ENCODE measurements around the gene TLR5.
"Not testable (repeated sequence)": the region's sequence is repeated elsewhere in the genome, so short reads cannot be mapped to it uniquely, and the experiment has no call there.

Gene TLR5

DNA sequence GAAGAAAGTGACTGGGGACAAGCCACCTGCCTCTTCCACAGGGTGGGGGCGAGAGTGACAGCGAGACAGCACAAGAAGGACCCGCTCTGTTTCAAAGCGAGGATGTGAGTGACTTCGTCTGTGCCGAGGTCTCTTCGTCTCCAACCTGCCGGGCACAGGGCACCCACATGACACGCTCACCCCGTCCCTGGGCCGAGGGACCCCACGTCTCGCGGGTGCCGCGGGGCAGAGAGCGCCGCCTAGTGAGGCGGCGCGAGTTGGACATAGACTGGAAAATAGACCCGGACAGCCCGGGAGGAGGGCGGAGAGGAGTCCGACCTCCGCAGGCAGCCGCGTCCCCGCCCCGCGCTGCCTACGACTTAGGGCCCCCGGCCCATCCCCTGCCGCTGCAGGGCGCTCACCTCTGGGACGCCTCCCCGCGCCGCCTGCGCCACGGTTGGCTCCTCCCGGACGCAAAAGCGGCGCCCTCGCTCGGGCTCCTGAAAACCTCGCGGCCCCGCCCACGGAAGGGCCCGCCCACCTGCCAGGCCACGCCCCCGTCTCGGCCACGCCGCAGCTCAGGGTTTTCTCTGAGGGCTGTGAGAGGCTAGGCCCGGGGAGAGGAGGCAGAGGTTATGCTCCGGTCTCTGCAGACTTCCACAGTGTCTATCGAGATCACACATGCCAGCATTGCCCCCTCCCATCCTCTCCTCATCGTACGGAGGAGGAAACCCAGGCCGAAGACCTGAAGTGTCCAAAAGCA, at the start of gene TLR5:
Gene TLR5 (minus strand): TSS at position 454 of the 742 bp plus-strand sequence. CDS start 30,217 bp downstream, outside the sequence.
- DNase-seq (ENCODE audit: low read depth), result no peak
- H3K4me3 ChIP-seq (ENCODE audit: low read depth, low read length), result peak within 1 kb of the TSS; percentile 54

- H3K4me3 ChIP-seq (ENCODE audit: low read depth, low read length), result no peak overlapping the region
These were observed 47.1 kb upstream of the TLR5 start for GRCh38 chr1:223189903-223190724.

DNA sequence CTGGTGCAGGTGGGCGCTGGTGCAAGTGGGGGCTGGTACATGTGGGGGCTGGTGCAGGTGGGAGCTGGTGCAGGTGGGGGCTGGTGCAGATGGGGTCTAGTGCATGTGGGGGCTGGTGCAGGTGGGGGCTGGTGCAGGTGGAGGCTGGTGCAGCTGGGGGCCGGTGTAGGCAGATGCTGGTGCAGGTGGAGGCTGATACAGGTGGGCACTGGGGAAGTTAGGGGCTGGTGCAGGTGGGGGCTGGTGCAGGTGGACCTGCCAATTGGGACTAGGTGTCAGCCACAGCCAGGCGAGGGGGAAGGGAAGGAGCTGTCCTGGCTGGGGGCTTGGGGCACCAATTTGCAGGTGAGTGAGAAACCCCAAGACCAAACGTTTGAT, 46.5 kb upstream of the TLR5 start:
- no peak for DNase-seq (ENCODE audit: low read depth)
- no peak overlapping the region for H3K4me3 ChIP-seq (ENCODE audit: low read depth, low read length)

More at GRCh38 chr1:223189903-223190724, 47.1 kb upstream of the TLR5 start:
- DNase-seq (ENCODE audit: low read depth), result peak; percentile 23

DNA sequence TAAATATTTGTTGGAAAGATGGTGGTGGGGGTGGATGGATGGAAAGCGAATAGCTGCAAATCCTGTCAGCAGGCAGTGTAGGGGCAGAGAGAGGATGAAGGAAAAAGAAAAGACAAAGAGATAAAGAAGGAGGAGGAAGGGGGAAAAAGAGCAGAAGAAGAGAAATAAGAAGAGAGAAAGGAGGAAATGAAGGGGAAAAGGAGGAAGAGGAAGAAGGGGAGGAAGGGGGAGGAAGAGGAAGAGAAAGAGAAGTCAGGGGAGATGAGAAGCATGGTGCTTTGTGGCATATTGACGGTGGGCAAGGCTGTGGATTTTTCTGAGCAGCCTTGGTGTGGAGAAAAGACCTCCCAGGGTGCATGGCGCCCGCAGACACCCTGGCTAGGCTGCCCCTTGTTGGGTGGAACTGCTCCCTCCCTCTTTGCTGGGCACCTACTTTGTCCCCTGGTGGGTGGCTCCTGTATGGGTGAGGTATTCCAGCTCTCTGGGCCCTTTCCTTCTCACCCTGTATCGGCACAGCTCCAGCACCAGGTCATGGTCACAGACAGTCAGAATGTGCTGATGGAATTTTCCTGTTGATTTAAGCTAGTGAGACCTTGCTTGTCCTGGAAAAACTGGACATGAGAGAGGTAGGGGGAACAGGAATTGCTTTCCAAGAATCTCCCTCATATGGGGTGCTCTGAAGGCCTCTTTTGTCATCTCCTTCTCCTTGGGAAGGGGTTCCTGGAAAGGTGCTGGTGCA, 45.7 kb upstream of the TLR5 start:
- no peak for DNase-seq (ENCODE audit: low read depth)
- H3K4me3 ChIP-seq (ENCODE audit: low read depth, low read length), result no peak overlapping the region

DNA sequence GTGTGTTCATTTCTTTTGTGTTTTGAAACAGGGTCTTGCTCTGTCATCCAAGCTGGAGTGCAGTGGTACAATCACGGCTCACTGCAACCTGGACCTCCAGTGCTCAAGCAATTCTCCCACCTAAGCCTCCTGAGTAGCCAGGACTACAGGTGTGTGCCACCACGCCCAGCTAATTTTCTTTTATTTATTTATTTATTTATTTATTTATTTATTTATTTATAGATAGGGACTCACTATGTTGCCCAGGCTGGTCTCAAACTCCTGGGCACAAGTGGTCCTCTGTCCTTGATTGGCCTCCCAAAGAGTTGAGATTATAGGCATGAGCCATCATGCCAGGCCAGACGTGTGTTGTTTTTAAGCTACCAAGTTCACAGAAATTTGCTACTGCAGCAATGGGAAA, 43.8 kb upstream of the TLR5 start:
- no peak for DNase-seq (ENCODE audit: low read depth)
- no peak overlapping the region for H3K4me3 ChIP-seq (ENCODE audit: low read depth, low read length)

DNA sequence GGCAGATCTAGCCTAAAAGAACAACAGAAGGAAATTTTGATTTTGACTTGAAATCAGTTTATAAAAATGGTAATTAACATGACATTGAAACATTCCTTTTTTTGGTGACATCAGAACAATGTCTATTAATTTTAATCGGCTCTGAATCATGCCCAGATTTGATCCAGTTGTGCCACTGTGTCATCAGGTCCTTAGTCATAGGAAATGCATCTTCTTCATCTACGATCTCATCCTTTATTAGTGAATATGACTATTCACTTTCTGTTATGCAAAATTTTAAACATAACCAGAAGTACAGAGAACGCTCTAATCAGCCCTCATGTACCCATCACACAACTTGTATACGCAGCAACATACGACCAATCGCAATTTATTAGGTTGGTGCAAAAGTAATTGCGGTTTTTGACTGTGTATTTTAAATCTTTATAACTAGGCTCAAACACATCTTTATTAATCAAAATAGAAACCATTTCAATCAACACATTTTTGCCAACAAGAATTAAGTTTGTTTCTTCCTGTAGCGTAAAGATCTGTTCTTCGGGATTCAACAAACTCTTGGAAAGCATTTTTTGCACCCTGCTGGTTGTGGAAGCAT, 40.3 kb upstream of the TLR5 start:
- no peak overlapping the region for H3K4me3 ChIP-seq (ENCODE audit: low read depth, low read length)
- no peak for DNase-seq (ENCODE audit: low read depth)

- H3K4me3 ChIP-seq (ENCODE audit: low read depth, low read length), result no peak overlapping the region
- no peak for DNase-seq (ENCODE audit: low read depth)
These were observed 37.8 kb upstream of the TLR5 start for GRCh38 chr1:223180731-223181321.

DNA sequence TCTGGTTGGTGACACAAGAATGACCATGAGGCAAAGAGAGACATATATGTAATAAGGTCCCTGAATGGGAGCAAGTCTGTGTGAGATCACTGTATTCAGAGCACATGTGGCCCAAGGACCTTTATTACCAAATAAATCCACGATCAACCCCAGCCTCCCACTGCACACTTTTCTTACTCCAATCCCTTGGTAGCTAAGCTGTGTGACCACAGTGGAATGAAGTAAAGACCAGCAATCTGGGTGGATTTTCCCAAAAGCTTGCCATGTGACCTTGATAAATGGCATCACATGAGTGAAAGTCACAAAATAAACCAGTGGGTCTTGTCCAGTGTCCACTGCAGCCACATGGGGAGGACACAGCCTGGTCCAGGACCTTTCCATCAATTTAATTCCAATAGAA, 36.7 kb upstream of the TLR5 start:
- H3K4me3 ChIP-seq (ENCODE audit: low read depth, low read length), result no peak overlapping the region
- DNase-seq (ENCODE audit: low read depth), result no peak

DNA sequence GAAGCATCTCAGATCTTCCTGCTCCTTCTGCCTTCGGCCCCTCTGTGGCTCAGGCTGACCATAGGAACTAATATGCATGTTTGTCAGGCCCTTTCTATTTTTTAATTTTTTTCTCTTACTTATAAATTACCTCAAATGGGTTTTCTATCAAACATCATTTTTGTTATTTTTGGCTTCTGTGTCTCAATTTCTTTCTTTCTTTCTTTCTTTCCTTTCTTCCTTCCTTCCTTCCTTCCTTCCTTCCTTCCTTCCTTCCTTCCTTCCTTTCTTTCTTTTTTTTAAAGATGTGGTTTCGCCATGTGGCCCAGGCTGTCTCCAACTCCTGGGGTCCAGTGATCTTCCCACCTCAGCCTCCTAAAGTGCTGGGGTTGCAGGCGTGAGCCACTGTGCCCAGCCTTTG, 36.2 kb upstream of the TLR5 start:
- H3K4me3 ChIP-seq (ENCODE audit: low read depth, low read length), result no peak overlapping the region
- no peak for DNase-seq (ENCODE audit: low read depth)

GRCh38 chr1:223177681-223178080, 34.6 kb upstream of the TLR5 start:
- no peak for DNase-seq (ENCODE audit: low read depth)
- H3K4me3 ChIP-seq (ENCODE audit: low read depth, low read length), result no peak overlapping the region

GRCh38 chr1:223176437-223176836, 33.4 kb upstream of the TLR5 start:
- no peak for DNase-seq (ENCODE audit: low read depth)
- no peak overlapping the region for H3K4me3 ChIP-seq (ENCODE audit: low read depth, low read length)

GRCh38 chr1:223175633-223176032, 32.6 kb upstream of the TLR5 start:
- H3K4me3 ChIP-seq (ENCODE audit: low read depth, low read length), result no peak overlapping the region
- DNase-seq (ENCODE audit: low read depth), result no peak

- no peak overlapping the region for H3K4me3 ChIP-seq (ENCODE audit: low read depth, low read length)
- DNase-seq (ENCODE audit: low read depth), result no peak
These were observed 32.0 kb upstream of the TLR5 start for GRCh38 chr1:223175032-223175431.

DNA sequence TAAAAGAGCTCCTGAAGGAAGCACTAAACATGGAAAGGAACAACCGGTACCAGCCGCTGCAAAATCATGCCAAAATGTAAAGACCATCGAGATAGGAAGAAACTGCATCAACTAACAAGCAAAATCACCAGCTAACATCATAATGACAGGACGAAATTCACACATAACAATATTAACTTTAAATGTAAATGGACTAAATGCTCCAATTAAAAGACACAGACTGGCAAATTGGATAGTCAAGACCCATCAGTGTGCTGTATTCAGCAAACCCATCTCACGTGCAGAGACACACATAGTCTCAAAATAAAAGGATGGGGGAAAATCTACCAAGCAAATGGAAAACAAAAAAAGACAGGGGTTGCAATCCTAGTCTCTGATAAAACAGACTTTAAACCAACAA, 26.4 kb upstream of the TLR5 start:
- not testable (repeated sequence) for DNase-seq (ENCODE audit: low read depth); H3K4me3 ChIP-seq (ENCODE audit: low read depth, low read length)

DNA sequence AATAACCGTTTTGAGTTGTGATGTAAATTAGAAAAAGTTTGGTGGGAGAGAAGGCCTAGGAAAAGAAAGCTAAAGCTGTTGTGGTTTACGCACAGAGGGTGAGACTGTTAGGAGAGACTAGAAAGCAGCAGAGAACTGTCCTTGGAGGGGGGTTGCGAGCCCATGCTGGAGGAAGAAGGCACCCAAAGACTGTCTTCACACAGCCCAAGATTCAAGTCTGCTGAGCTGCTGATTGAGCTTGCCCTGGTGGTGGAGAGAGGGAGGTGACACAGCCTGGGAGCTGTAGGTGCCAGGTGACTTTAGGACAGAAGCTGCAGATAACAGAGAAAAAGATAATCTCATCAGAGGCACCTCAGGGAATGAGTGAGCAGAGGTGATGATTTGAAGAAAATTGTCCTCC, 18.3 kb upstream of the TLR5 start:
- no peak for DNase-seq (ENCODE audit: low read depth)
- H3K4me3 ChIP-seq (ENCODE audit: low read depth, low read length), result no peak overlapping the region

DNA sequence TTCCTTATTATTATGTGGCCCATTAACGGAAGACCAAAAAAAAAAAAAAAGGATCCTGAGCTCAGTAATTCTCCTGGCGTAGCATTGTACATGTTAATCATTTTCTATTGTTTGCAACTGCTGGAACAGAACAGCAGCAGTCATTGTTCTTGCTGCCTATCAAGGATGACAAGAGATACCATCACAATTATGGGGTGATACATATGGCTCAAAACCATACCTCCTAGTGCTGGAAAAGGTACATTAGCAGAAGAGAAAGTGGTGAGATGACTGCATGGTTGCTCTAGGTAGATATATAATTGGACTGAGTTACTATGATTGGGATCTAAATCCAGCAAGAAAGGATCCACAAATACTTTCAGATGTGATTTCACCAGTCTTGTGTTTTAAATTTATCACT, 13.3 kb upstream of the TLR5 start:
- H3K4me3 ChIP-seq (ENCODE audit: low read depth, low read length), result no peak overlapping the region
- DNase-seq (ENCODE audit: low read depth), result no peak

DNA sequence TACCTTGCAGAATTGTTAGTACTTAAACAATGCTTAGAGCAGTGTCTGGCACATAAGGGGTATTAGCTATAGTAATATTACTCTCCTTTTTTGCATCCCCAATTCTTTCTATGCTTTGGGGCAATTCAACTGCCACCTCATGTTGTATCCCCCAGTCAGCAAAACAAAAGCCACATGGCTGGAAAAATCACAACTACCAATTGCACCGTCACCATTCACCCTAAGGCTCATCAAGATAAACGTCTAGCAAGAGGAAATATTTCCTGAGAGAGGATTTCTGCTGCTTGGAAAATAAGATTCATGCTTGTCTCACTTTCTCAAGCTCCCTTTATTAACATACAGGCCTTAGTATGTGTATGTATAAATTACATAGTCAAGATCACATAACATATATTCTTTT, 12.1 kb upstream of the TLR5 start:
- H3K4me3 ChIP-seq (ENCODE audit: low read depth, low read length), result no peak overlapping the region
- DNase-seq (ENCODE audit: low read depth), result no peak

- no peak for DNase-seq (ENCODE audit: low read depth)
- no peak overlapping the region for H3K4me3 ChIP-seq (ENCODE audit: low read depth, low read length)
These were observed 10.4 kb upstream of the TLR5 start for GRCh38 chr1:223153177-223154119.

Data from skeletal muscle cell (primary cell).